Measurements from ENCODE around the gene SNX15.
"Not testable (repeated sequence)": the region's sequence is repeated elsewhere in the genome, so short reads cannot be mapped to it uniquely, and the experiment has no call there.

Gene SNX15

DNA sequence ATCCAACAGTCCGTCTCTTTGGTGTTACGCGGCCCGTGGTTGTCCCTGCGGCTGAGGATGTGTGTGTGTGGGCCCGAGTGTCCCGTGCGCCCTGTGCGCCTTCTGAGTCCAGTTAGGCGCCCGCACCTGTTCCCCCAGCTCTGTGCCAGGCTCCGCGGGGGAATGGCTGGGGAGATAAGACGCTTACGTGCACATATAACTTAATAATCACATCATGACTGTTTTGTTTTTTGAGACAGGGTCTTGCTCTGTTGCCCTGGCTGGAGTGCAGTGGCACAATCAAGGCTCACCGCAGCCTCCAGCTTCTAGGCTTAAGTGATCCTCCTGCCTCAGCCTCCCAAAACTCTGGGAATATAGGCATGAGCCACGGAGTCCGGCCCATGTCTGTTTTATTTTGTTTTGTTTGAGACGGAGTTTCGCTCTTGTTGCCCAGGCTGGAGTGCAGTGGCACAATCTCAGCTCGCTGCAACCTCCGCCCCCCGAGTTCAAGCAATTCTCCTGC lies 12.5 kb upstream of the SNX15 start:
- in situ Hi-C loops (cut with HindIII; ENCODE audit: low sequenced_read_pairs): no loop called here

DNA sequence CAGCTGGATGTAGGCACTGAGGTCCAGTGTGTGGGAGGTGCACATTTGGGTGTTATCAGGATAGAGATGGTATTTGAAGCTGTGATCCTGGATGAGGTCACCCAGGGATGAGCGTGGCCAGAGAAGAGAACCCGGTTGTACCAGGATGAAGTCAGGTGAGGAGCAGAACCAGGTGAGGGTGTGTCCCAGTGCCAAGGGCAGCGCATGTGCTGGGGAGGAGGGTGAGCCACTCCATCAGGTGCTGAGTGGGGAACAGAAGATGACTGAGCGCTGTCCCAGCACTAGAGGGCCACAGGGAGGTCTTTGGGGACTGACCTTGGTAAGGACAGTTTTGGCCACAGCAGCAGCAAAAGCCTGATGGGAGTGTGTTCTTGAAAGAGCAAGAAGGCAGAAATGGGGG lies 10.5 kb upstream of the SNX15 start:
- in situ Hi-C loops (cut with HindIII; ENCODE audit: low sequenced_read_pairs): no loop called here

DNA sequence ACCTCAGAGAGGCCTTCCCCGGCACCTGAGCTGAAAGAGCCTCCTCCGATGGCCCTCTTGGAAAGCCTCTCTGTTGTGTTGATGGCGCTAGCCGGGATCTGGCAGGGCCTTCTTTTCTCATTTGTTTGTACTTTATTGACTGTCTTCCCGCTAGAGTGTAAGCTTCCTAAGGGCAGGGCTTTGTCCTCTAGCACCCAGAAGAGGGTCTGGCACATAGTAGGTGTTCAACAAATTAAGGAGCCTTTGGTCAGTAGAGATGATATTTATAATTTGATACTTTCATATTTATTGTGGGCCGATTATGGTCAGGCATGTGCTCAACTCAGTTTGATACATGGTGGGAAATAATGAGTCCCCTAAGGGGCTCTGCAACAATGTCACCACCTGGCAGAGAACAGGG lies 9.3 kb upstream of the SNX15 start:
- in situ Hi-C loops (cut with HindIII; ENCODE audit: low sequenced_read_pairs): no loop called here

DNA sequence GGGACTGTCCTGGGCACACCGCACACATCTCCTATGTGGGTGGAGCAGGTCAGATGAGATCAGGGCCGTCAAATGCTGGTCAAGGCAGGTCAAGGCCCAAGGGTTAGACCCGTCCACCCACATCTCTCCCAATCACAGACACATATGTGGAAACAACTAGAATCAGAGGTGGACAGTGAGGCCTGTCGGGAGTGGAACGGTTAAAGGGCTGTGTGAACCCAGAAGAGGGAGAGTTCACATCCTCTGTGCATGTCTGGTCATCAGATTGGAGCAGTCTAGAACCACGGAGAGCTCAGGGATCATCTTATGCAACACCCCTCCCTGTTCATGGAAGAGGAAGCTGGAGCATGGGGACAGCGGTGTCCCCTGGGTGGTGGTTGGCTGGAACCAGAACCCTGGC lies 7.4 kb upstream of the SNX15 start:
- in situ Hi-C loops (cut with HindIII; ENCODE audit: low sequenced_read_pairs): no loop called here

DNA sequence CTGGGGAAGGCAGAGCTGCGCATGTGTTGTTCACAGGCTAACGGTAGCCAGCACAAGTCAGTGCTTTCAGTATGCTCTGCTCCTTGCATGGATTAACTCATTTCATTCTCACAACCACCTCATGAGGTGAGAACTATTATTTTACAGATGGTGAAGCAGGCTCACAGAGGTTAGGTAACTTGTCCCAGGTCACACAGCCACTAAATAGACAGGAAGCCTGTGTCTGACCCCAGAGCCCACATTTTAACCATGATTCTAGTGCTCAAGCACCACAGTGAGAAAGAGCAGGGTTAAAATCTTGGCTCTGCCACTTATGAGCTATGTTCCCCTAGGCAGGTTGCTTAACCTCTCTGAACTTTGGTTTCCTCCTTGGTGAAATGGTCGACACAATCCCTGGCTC lies 6.2 kb upstream of the SNX15 start:
- in situ Hi-C loops (cut with HindIII; ENCODE audit: low sequenced_read_pairs): no loop called here

DNA sequence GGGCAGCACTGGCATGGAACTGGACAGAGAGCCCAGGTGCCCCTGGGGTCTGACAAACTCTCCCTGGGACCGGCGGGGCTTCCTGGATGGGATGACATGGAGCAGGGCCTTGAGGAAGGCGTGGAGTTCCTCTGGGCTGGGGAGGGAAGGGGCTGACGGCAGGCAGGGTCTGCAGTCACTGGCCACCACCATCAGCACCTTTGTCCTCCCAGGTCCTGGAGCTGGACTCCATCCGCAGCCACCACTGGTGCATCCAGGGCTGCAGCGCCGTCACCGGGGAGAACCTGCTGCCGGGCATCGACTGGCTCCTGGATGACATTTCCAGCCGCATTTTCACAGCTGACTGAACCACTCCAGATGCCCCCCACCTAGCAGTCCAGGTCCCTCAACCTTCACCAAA lies 5.7 kb upstream of the SNX15 start:
- in situ Hi-C loops (cut with HindIII; ENCODE audit: low sequenced_read_pairs): no loop called here

DNA sequence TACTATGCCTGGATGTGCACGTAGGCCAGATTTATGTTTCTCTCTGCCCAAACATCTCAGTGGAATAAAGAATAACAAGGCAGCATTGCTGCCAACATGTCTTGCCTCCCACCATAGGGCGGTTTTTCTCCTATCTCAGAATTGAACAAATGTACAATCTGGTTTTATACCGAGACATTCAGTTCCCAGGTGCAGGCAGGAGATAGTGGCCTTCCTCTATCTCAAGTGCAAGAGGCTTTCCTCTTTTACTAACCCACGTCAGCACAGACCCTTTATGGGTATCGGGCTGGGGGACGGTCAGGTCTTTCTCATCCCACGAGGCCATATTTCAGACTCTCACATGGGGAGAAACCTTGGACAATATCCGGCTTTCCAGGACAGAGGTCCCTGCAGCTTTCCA lies 3.7 kb upstream of the SNX15 start:
- in situ Hi-C loops (cut with HindIII; ENCODE audit: low sequenced_read_pairs): not testable (repeated sequence)

DNA sequence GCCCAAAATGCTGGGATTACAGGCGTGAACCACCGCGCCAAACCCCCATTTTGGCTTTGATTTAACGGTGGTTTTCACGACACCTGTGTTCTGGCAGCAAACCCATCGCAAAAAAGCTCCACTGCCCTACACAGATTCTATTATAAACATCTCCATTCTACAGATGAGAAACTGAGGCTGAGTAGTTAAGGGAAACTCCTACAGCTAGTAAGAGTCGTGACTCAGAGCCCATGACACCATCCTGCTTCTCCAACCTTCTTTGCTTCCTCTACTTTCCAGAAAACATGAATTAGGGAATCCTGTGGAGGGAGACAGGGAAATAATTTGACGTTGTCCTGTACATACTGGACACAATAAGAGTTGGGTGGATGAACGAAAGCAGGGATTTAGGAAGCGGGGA lies 429 bp upstream of the SNX15 start:
- in situ Hi-C loops (cut with HindIII; ENCODE audit: low sequenced_read_pairs): no loop called here

DNA sequence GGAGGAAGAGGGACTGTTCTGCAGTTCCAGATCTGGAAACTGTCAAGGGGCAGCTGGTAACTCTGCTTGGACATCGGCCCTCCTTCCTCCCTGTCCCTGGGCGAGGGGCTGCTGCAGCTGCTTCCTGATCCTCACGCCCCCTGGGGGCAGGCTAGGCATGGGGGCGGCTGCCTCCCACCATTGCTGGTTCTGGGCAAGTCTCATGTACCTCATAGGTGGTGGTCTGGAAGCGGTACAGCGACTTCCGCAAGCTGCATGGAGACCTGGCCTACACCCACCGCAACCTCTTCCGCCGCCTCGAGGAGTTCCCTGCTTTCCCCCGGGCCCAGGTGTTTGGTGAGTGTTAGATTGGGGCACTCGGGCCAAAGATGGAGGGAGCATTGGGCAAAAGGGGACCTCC lies 5.0 kb downstream of the SNX15 start:
- in situ Hi-C loops (cut with HindIII; ENCODE audit: low sequenced_read_pairs): no loop called here

DNA sequence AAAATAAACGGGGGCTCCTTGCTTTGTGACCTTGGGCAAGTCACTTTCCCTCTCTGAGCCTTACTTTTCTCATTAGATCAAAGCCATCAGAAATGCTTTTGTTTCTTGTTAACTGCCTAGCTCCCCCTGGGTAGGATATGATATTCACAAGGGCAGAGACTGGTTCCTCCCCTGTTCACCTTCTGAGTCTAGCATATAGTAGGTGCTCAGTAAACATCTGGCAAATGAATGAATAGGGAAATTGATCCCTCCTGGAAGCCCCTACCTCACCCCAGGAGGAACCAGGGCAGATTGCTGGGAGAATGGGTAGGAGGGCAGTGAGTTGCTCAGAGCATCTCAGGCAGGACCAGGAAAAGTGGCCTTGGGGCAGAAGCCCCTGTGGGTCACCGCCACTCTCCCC lies 7.2 kb downstream of the SNX15 start:
- in situ Hi-C loops (cut with HindIII; ENCODE audit: low sequenced_read_pairs): no loop called here

DNA sequence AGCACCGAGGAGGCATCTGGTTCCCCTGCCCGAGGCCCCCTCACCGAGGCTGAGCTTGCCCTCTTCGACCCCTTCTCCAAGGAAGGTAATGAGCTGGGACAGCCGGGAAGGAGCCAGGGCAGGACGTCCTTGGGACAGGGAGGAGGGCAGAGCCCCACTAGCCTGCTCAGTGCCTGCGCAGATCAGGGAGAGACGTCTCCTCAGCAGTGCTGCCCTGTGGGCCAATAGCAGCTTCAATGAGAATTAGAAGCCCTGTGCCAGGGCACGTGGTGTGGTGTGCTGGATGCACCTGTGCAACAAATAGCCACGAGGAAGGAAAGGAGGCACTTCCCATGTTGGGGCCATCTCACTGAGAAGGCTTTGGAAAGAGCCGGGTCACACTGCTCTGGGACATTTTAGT lies 8.3 kb downstream of the SNX15 start:
- in situ Hi-C loops (cut with HindIII; ENCODE audit: low sequenced_read_pairs): no loop called here

DNA sequence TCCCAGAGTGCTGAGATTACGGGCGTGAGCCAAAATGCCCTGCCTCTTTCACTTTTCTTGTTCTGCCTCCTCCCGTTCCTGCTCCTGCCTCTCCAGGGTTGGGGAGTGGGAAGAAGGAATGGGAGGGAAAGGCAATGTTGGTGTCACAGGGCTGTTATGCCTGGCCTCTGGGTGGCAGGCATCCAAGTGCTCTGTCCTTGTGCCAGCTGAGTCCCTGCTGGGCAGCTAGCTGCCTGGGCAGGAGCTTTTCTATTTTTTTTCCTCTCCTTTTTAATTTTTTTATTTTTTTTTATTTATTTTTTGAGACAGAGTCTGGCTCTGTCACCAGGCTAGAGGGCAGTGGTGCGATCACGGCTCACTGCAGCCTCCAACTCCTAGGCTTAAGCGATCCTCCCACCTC lies 9.7 kb downstream of the SNX15 start:
- in situ Hi-C loops (cut with HindIII; ENCODE audit: low sequenced_read_pairs): no loop called here

DNA sequence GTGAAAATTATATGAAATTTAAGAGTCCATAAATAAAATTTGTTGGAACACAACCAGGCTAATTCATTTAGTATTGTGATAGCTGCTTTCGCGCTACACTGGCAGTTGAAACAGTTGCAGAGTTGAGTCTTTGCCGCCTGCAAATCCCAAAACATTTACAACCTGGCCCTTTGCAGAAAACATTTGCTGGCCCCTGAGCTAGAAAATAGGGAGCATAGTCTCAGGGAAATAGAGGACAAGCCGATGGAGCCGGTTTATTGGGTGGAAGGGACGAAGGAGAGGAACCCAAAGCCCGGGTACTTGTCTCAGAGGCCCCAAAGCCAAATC lies 13.2 kb downstream of the SNX15 start:
- in situ Hi-C loops (cut with HindIII; ENCODE audit: low sequenced_read_pairs): no loop called here

DNA sequence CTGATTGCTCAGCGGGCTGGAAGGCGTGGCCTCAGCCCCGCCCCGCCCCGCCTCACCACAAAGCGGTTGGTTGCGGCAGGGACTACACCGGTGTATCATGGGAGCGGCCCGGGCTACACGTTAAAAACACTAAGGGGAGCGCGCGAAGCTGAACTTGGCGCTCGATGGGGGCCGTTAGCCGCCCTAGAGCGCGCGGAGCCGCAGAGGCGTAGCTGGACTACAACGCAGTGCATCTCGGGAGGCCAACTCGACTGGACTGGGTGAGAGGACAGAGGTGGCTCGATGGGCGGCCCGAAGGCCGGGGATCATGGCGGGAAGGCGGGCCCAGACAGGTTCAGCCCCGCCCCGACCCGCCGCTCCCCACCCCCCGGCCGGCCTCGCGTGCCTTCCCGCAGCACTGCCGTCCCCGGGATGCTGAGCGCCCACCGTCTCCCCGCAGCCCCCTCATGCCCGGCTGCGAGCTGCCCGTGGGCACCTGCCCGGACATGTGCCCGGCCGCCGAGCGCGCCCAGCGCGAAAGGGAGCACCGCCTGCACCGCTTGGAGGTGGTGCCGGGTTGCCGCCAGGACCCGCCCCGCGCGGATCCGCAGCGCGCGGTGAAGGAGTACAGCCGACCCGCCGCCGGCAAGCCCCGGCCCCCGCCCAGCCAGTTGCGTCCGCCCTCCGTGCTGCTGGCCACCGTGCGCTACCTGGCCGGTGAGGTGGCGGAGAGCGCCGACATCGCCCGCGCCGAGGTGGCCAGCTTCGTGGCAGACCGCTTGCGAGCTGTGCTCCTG lies 13.8 kb downstream of the SNX15 start, which contains the start of gene SAC3D1:
TSS of gene SAC3D1 (plus strand) at position 364 of the 776 bp plus-strand sequence. CDS start at position 447, 83 bp downstream.
- in situ Hi-C loops (cut with HindIII; ENCODE audit: low sequenced_read_pairs): no loop called here

DNA sequence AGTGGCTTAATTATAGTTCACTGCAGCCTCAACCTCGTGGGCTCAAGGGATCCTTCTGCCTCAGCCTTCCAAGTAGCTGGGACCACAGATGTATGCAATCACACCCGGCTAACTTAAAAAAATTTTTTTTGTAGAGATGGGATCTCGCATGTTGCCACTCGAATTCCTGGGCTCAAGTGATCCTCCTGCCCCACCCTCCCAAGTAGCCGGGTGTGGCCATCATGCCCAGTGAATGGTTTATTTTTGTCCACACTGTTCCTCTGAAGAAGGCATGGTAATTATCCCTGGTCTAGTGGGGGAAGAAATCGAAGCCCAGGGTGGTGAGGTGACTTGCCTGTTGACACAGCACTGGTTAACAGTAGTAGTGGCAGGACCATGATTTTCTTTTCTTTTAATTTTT lies 15.7 kb downstream of the SNX15 start:
- in situ Hi-C loops (cut with HindIII; ENCODE audit: low sequenced_read_pairs): no loop called here

DNA sequence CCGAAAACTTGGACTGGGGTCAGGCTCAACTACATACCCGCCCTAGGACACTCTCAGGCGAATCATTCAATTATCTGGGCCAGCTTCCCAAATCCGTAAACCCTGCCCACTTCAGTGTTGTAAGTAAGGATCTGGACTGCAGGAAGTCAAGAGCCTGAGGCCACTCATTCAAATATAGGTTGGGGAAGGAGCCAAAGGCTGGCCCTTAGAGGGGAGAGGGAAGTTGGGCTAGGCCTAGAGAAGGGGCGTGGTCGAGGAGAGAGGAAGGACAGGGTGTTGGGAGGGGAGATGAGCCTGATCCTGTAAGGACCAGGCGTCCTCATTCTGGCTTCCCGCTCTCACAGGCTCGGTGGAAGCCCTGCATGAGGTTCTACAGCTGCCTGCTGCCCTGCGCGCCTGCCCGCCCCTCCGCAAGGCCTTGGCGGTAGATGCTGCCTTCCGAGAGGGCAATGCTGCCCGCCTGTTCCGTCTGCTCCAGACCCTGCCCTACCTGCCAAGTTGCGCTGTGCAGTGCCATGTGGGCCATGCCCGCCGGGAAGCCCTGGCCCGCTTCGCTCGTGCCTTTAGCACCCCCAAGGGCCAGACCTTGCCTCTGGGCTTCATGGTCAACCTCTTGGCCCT lies 16.8 kb downstream of the SNX15 start:
- in situ Hi-C loops (cut with HindIII; ENCODE audit: low sequenced_read_pairs): no loop called here

DNA sequence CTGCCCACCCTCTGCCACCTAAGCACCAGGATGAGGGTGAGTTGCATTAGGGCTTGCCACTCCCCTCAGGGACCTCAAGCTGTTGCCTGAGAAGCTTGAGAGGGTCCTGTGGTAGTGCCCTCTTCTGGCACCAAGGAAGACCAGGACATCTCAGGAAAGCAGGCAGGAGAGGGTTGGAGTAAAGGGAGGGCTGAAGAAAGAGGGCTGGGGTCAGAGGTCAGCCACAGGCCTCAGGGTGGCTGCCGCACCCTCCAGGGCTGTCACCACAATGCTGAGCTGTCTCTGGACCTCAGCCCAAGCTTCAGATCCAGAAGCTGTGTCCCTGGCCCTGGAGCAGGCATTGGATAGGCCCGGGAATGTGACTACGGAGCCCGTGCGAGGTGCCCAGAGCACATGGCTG lies 17.8 kb downstream of the SNX15 start:
- in situ Hi-C loops (cut with HindIII; ENCODE audit: low sequenced_read_pairs): no loop called here

DNA sequence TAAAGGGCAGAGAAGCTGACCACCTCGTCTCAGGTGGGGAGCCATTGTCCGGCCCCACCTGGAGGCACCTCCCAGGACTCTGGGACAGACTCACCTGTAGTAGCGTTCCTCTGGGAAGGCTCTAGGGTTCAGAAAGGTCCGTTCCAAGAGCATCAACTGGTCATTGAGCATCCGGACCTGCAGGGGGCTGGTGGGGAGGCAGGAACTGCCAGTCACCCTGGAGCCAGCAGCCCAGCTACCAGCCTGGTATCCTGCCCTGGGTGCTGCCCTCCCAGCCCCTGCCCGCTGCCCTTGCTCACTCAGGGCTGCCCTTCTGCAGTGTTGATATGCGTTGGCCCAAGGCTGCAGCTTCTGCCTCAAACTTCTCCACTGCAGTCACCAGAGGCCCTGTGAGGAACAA lies 18.5 kb downstream of the SNX15 start:
- in situ Hi-C loops (cut with HindIII; ENCODE audit: low sequenced_read_pairs): no loop called here

DNA sequence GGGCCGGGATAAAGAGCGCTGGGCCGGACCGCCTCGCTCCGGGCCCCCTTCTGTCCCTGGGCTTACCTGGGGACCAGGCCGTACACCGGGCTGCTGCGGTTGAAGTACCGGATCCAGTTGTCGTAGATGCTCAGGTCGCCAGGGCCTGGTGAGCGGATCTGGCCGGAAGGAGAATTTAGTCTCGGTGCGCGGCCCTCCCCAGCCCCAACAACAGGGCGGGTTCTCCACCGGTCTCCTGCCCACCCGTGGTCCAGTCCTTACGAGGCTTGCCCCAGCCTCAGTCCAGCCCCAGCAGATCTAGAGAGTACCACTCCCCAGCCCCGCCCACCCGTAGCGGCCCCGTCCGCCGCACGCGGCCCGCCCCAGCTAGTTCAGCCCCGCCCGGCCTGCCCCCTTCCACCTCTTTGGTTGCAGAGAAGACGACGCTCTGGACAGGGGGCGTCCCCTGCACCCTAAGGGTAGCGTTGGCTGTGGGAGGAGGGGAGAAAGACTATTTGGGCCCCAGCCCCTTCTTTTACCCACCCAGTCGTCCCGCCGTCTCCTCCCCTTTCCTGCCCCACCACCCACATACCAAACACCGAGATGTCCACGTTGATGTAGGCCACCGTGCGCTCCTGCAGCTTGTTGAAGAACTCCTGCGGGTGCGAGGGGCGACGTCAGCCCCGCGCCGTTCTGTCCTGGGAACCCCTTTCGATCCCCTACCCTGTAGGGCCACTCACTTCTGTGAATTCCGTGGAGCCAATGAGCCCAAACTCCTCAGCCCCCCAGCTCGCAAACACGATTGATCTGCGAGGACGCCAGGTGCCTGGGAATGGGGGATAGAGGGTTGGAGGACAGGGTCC lies 20.6 kb downstream of the SNX15 start:
- in situ Hi-C loops (cut with HindIII; ENCODE audit: low sequenced_read_pairs): no loop called here

DNA sequence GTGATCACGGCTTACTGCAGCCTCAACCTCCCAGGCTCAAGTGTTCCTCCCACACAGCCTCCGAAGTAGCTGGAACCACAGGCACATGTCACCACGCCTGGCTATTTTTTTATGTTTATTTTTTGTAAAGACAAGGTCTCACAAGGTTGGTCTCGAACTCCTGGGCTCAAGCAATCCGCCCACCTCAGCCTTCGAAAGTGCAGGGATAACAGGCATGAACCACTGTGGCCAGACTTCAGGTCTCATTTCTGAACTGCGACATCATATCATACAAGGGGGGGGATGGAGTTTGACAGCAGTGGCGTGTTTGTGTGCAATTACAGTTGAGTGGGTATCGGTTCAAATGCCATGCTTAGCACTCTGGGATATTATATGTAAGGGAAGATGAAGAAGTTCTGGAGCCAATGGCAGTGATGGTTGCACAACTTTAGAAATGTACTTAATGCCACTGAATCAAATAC lies 24.2 kb downstream of the SNX15 start:
- in situ Hi-C loops (cut with HindIII; ENCODE audit: low sequenced_read_pairs): no loop called here

DNA sequence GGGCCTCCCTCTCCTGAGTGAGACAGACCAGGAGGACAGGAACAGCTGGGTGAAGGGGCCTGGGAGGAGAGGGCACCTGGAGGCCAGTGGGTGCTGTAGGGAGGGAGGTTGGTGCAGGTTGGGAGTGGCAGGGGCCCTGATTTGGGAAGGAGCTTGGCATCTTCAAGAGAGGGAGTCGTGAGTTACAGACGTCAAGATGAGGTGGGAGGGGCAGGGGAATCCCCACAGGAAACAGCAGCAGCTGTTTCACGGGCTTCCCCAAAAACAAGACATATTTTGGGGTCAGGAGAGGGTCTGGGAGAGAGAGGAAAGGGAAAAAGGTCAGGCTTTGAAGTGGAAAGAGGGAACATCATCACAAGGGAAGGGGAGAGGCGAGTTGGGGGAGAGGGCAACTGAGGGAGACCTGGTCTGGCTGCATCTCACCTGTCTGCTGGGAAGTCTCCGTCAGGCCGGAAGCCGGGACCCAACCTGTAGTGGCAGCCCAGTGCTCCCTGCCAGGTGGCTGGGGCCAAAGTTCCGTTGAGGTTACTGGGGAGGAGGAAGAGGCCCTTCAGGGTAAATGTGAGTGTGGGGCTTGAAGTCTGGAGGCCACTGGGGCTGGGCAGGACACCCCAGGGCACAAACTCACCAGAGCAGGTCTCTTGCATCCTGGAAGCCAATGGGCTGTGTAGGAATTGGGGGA lies 26.7 kb downstream of the SNX15 start:
- in situ Hi-C loops (cut with HindIII; ENCODE audit: low sequenced_read_pairs): no loop called here
